Body of pancreas (tissue), 4 donors: ENCODE data around the gene SLC24A3. TPM values are rescaled to one million over a fixed set of nuclear protein-coding genes. Genes with fewer than 3 reads are reported as not detected.

ENCODE experiments used
- ATAC-seq: fragments of 150-250 bp; one replicate; pipeline ENCODE4 v1.9.1; 2016
- DNase-seq, 4 donors: peaks; one replicate each; pipeline ENCODE4 v3.0.0-alpha.2; 2019
- H3K27ac ChIP-seq, 4 donors: fragments of 200-600 bp; sonication (generic); 1 replicate in 3 of 4; 2 replicates in 1 of 4; pipeline versions ENCODE4 v1.5.1 to v1.6.1; 2016 to 2019; ENCODE audit warnings: mild to moderate bottlenecking in 1 of 4, mixed read lengths in 1 of 4, moderate library complexity in 1 of 4
- H3K27me3 ChIP-seq, 2 donors: fragments of 200-600 bp; sonication (generic); one replicate each; pipeline ENCODE4 v1.6.0; 2016; ENCODE audit warnings: mild to moderate bottlenecking in 1 of 2
- H3K36me3 ChIP-seq, 2 donors: fragments of 200-600 bp; sonication (generic); replicated peaks in 1 of 2; 2 replicates each; pipeline ENCODE4 v1.5.1; 2016; ENCODE audit warnings: low read depth in 2 of 2; ENCODE audit not compliant: insufficient read depth in 1 of 2
- H3K4me1 ChIP-seq: fragments of 200-600 bp; sonication (generic); one replicate; pipeline ENCODE4 v1.6.0; 2016
- H3K4me3 ChIP-seq, 2 donors: fragments of 200-600 bp; sonication (generic); 1 replicate in 1 of 2; 2 replicates in 1 of 2; pipeline ENCODE4 v1.5.1; 2016 to 2019
- H3K9me3 ChIP-seq, 3 donors: fragments of 200-600 bp; sonication (generic); 1 replicate in 2 of 3; 2 replicates in 1 of 3; pipeline ENCODE4 v1.5.1; 2016
- POLR2A ChIP-seq, 3 donors: fragments of 450-650 bp; IDR thresholded peaks; one replicate each; pipeline ENCODE4 v1.6.1; 2016; ENCODE audit warnings: antibody characterized with exemption in 3 of 3, mild to moderate bottlenecking in 2 of 3
- whole genome bisulfite sequencing, 2 donors: methylation state at CpG; one replicate each; pipeline ENCODE4 v1.1.5; 2017; 5-methylcytosine and 5-hydroxymethylcytosine counted together
- intact Hi-C: fragments of 100-400 bp; cut with DNase I; formaldehyde crosslinking; loops from one replicate; pipeline ENCODE4 v1.15.1; 2023
- total RNA-seq, 2 donors: library from RNA; depleted of rRNA; stranded (reverse); fragments of >200 nt; gene quantifications; one replicate each; pipeline ENCODE4 v1.1.0, GENCODE V29; 2016
- TF ChIP-seq, protein P1 (sequence below), 7 experiments: fragments of 450-650 bp in 4 of 7; fragments of 200-600 bp in 3 of 7; sonication (generic) in 3 of 7; IDR thresholded peaks; one replicate each; pipeline ENCODE4 v1.5.1; 2016 to 2019; ENCODE audit warnings: antibody characterized with exemption in 7 of 7

Gene SLC24A3
- total RNA-seq, 2 donors from 2014 or later, result 0.66 to 1.0 TPM

DNA sequence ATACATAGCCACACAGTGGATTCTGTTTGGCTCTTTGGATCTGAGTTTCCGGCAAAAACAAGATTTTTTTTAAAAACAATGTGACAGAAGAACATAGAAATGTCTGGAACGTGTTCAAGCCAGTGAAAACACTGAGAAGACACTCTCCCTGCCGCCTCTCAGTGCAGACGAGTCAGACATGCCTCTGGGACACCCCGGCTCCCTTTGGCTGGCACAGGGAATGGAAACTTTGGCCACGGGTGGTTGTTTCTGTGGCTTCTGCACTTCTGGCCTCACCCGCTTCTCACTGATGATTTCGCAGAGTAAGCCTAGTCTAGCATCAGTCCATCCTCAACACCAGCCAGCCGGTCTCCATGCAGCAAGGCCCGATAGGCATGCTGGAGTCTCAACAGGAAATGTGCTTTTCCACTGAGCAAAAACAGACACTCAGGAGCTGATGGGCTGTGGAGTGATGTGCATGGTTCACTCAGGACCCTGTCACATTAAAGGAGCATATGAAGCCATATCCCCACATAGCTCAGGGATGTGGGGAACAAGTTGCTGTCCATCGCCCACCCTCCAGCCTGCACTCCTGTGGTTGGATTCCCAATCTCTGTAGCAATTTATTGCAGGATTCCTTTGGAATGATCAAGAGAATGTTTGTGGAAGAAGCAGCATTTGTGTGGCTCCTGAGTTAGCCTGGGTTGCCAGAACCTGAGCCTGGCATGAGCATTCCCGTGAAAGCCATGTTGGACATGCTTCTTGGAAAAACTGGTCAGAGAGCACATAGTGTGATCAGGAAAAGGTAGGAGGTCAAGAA lies 283.7 kb downstream of the SLC24A3 start:
- Histone ChIP-seq H3K9me3 (no peaks in the 10 kb centered on the region), H3K4me1 (no peaks in the 10 kb centered on the region), H3K27me3 (no peaks in the 10 kb centered on the region), H3K4me3 (no peak overlapping the region), H3K27ac (no peak overlapping the region), H3K36me3 (no peaks in the 10 kb centered on the region)
- ATAC-seq (no peak), DNase-seq (peak in 1 of 4 donors; percentile 2)
- intact Hi-C loops, result no loop called here
- 72 to 81% methylated on average over 12 of the region's 12 CpGs for WGBS, 2 donors
- TF ChIP-seq, protein P1, sequence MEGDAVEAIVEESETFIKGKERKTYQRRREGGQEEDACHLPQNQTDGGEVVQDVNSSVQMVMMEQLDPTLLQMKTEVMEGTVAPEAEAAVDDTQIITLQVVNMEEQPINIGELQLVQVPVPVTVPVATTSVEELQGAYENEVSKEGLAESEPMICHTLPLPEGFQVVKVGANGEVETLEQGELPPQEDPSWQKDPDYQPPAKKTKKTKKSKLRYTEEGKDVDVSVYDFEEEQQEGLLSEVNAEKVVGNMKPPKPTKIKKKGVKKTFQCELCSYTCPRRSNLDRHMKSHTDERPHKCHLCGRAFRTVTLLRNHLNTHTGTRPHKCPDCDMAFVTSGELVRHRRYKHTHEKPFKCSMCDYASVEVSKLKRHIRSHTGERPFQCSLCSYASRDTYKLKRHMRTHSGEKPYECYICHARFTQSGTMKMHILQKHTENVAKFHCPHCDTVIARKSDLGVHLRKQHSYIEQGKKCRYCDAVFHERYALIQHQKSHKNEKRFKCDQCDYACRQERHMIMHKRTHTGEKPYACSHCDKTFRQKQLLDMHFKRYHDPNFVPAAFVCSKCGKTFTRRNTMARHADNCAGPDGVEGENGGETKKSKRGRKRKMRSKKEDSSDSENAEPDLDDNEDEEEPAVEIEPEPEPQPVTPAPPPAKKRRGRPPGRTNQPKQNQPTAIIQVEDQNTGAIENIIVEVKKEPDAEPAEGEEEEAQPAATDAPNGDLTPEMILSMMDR (IDR thresholded peaks at IDR 0.05), result no peak
- no peak for TF ChIP-seq POLR2A (IDR thresholded peaks at IDR 0.05)

DNA sequence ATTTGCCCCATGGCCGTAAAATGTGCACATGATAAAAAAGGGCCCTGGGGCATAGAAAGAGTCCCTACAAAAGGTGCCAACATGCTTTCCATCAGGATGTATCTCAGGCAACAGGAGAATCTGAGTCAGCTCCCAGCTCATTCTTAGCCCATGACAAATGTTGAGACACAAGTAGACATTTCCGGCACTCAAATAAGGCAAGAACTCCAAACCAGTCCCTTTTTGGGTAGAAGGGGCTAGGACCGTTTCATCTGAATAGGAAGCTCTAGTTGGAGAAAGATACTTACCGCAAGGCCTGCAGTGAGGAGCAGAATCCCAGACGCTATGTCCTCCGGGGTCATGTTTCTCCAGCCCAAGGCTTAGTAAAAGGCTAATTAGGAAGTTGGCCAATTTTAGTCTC lies 284.6 kb downstream of the SLC24A3 start:
- Histone ChIP-seq H3K4me3 (no peak overlapping the region), H3K27ac (no peak overlapping the region), H3K9me3 (no peaks in the 10 kb centered on the region), H3K27me3 (no peaks in the 10 kb centered on the region), H3K36me3 (no peaks in the 10 kb centered on the region), H3K4me1 (no peaks in the 10 kb centered on the region)
- DNase-seq (no peak), ATAC-seq (no peak)
- 81 to 84% methylated on average over 6 of the region's 6 CpGs for WGBS, 2 donors
- TF ChIP-seq, protein P1 (IDR thresholded peaks at IDR 0.05), result no peak
- TF ChIP-seq POLR2A (IDR thresholded peaks at IDR 0.05), result no peak
- intact Hi-C loops, result no loop called here

DNA sequence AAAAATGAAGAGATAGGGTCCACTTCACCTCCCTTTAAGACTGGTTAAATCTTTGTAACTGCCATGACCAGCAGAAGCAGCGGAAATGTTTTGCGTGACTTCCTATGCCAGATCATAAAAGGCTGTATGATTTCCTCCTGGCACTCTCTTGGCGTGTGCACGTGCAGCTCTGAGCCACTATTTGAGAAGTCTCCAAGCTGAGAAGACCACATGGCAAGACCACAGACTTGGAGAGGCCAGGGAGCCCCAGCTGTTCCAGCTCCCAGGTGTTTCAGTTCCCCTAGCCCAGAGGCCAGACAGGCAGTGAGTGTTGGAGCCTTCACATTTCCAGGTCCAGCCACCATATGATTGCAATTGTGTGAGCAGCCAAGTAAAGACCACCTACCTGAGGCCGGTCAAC lies 286.3 kb downstream of the SLC24A3 start:
- DNase-seq (peak; percentile 14 to 67 (median 34)), ATAC-seq (no peak)
- Histone ChIP-seq H3K36me3 (no peaks in the 10 kb centered on the region), H3K27ac (no peak overlapping the region), H3K9me3 (no peaks in the 10 kb centered on the region), H3K4me1 (no peaks in the 10 kb centered on the region), H3K27me3 (no peaks in the 10 kb centered on the region), H3K4me3 (no peak overlapping the region)
- TF ChIP-seq, protein P1 (IDR thresholded peaks at IDR 0.05), result no peak
- TF ChIP-seq POLR2A (IDR thresholded peaks at IDR 0.05), result no peak
- 46 to 53% methylated on average over 5 of the region's 5 CpGs for WGBS, 2 donors
- intact Hi-C loops, result no loop called here

DNA sequence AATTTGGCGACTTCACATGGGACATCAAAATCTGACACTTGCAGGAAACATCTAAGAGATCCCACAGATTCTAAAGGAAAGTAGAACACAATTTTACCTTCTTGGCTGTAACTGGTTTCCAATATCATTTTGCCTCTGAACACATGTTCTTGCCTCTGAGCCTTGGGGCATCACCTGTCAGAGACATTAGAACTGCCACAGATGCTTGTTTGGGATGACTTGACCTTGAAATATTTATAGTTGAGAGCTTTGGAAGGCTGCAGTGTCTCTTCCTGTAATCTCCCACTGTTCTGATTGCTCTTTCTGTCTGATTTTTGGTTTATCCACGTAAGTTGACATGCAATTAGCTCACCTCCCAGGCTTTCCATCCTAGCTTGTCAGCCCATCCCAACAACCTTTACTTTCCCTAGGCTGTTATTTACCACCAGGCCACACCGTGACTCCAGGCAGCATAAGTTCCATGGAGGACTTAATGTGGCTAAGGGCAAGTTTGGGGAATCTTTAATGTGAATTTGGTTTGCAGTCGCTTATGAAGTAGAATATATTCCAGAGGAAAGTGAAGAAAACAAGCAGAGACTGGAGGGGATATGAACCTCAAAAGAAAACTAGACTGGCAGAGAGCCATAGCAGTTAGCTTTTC lies 289.2 kb downstream of the SLC24A3 start:
- no peak for TF ChIP-seq POLR2A (IDR thresholded peaks at IDR 0.05)
- TF ChIP-seq, protein P1 (IDR thresholded peaks at IDR 0.05), result no peak
- Histone ChIP-seq H3K36me3 (no peaks in the 10 kb centered on the region), H3K9me3 (no peaks in the 10 kb centered on the region), H3K4me1 (no peaks in the 10 kb centered on the region), H3K4me3 (no peak overlapping the region), H3K27ac (no peak overlapping the region), H3K27me3 (no peaks in the 10 kb centered on the region)
- 74 to 81% methylated on average over 4 of the region's 4 CpGs for WGBS, 2 donors
- ATAC-seq (no peak), DNase-seq (no peak)
- intact Hi-C loops, result no loop called here
